GM19035 (cell line): Measurements from ENCODE around the gene MBOAT7.
"Not testable (repeated sequence)": the region's sequence is repeated elsewhere in the genome, so short reads cannot be mapped to it uniquely, and the experiment has no call there.

Source experiments
- ATAC-seq: cut with Tn5 transposase; IDR thresholded peaks from one replicate; pipeline ENCODE4 v1.9.1; 2021; ENCODE audit not compliant: unreplicated experiment

Gene MBOAT7

DNA sequence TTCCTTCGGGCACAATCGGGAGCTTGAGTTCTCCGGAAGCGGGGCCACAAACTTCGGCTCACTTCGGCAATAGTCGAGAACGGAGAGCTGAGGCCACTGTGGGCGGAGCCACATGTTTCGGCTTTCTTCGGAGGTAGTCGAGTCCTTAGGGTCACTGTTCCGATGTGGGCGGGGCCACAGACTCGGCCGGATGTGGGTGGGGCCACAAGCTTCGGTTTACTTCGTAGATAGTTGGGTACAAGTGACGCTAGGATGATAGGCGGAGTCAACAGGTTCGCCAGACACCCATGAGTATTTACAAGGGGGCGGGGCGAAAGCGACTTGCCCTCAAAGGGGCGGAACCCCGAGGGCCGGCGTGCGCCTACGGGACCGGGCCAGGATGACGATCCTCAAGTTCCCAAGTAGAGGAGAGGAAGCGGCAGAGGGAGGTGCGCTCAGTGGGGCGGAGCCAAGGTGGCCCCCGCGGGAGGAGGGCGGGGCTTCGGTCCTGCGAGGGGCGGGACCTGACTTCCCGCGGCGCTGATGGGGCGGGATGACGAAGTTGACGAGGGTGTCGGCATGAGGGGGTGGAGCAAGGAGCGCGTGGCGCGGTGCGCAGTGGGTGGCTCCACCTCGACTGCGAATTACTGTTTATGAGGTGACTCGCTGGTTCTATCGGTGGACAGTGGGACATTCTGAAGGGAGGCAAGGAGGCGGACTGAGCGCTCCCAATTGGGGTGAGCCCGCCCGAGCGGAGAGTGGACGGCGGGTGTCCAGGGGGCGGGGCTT is 539 bp upstream of the MBOAT7 start:
- ATAC-seq = peak; percentile 47

DNA sequence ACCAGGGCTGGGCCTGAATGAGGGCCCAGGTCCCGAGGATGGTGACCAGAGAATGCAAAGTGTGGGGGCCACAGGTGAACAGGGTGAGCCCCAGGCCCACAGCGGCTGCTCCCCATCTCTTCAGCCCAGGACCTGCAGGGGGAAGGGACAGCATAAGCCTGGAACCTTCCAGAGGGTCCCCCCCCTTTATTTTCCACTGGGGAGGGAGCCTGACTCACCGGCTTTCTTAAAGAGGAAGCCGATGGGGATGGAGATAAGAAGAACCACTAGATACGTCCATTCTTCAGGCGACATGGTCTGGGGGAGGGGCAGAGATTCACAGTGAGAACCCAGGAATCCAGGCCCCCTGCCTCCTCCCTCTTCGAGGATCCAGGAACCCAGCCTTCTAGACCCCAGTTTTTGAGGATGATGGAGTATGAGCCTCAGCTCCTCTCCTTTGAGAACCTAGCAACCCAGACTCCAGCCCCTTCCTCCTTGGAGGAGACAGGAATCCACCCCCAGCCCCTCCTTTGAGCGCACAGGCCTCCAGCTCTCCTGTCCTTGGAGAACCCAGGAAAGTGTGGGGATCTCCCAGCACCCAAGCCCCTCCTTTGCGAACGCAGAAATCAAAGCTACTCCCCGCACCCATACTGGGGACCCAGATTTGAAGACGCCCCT is 1.0 kb downstream of the MBOAT7 start:
- ATAC-seq = no peak

DNA sequence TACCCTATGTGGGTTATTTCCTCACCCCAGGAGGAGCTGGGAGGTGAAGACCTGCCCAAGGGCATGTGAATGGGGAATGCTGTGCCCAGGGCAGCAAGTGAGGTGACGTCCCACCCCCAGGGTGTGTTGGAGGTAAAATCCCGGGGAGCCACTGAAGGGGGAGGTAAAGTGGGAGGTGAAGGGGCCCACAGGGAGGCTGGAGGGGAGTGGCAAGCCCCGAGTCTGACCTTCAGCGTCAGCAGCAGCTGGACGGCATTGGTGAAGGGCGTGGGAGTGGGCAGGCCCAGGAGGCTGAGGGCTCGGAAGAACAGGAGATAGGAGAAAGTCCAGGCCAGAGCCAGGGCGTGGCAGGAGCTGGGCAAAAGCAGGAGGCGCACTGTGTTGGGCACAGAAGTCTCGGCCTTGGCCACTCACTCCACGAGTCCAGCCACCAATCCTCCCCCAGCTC is 2.4 kb downstream of the MBOAT7 start:
- ATAC-seq = no peak

DNA sequence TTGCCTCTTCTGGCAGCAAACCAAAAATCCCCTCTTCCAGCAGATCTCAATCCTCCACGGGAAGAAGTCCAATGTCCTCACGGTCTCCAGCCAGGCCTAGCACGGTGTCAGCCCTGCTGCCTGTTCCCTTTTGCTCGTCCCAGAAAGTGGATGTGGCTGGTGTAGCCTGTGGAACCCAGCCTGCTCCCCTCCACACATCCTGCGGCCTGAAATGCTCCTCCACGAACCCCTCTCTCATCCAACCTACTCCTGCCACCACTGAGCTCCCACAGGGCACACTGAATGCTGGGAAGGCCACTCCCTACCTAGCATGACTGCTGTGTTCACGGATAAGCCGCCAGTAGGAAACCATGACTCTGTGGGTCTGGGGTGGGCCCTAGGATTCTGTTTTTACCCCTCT is 3.0 kb downstream of the MBOAT7 start:
- no peak for ATAC-seq

DNA sequence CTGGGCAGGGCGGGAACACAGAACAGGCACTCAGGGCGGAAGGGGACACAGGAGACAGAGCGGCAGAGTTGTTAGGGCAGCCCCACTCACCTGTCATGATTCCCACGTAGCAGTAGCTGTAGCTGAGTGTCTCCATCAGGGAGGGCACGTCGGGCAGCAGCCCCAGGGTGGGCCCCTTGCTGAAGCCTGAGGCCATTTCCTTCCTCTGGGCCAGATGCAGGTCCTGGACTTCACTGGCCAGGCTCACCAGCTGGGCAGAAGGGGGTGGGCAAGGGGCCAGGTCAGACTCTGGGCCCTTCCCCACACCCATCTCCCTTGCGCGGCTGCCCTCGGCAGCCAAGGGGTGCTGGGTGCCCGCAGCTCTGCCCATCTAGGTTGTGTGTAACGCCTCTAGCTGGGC is 5.9 kb downstream of the MBOAT7 start:
- ATAC-seq = no peak

DNA sequence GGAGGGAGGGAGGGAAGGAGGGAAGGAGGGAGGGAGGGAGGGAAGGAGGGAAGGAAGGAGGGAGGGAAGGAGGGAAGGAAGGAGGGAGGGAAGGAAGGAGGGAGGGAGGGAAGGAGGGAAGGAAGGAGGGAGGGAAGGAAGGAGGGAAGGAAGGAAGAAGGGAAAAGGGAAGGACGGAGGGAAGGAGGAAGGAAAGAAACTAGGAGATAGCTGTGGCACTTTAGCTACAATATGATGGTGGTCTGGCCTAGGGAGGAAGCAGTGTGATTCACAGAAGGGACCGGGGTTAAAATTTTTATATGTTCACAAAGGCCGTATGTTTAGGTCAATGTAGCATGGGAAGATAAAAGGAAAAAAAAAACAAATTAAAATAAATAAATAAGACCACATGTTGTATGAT is 7.5 kb downstream of the MBOAT7 start:
- not testable (repeated sequence) for ATAC-seq

DNA sequence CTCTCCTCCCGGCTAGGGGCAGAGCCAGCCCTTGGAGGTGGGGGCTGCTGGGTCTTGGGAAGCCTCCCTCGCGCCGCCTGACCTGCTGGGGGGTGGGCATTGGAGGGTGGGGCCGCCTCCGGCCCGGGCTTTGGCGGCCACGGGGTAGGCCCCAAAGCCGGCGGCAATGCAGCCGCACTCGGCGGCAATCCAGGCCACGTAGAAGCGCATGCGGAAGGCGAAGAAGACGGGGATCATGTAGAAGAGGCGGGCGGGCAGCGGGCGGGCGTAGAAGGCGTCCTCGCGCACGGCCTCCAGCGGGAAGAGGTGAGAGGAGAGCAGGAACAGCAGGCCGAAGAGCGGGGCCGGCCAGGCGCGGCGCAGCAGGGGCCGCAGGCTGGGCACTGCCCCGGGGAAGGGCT is 8.7 kb downstream of the MBOAT7 start:
- no peak for ATAC-seq

DNA sequence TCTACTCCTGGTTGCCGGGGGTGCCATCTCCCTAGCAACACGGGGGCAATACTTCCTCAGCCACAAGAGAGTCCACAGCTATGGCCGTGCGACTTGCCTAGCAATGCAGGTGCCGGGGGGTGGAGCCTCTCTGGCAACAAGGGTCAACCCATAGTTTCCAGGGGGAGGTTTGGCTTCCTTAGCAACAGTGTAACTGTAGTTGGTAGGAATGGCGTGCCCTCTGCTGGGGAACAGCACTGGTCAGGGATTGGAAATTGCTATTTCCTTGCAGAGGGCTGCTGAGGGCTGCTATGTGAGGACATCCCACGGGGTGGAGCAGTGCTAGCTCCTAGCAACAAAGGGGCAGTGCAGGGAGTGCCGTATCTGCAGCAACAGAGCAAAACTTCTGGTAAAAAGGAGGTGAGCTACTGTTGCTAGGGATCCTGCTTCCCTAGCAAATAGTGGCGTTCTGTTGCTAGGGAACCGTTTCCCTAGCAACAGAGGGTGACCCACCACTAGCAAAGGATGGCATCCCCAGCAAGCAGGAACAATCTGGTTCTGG is 9.4 kb downstream of the MBOAT7 start:
- ATAC-seq = no peak

DNA sequence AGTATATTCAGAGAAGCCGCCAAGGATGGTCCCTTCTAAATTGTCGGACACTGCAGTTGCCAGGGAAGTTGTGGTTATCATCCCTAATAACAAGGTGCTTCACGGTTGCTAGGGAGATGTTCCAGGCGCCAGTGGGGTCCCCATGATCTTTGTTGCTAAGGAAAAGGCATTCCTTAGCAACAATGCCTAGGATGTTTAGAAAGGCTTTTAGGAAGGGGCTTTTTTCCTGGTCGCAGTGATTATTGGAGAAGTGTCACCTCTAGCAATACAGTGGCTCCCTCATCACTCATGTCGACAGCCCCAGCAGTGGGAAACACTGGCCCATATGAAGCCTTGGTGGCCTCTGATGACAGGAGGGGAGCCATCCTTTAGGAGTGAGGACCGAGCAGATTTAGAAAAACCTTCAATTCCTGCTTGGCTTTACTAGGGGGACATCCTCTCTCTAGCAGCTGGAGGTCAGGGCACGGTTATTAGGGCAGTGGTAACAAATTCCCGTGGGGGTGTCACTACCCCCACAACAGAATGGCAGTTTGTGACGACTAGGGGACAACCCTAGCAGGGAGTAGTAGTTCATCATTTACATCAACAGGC is 10.0 kb downstream of the MBOAT7 start:
- no peak for ATAC-seq

DNA sequence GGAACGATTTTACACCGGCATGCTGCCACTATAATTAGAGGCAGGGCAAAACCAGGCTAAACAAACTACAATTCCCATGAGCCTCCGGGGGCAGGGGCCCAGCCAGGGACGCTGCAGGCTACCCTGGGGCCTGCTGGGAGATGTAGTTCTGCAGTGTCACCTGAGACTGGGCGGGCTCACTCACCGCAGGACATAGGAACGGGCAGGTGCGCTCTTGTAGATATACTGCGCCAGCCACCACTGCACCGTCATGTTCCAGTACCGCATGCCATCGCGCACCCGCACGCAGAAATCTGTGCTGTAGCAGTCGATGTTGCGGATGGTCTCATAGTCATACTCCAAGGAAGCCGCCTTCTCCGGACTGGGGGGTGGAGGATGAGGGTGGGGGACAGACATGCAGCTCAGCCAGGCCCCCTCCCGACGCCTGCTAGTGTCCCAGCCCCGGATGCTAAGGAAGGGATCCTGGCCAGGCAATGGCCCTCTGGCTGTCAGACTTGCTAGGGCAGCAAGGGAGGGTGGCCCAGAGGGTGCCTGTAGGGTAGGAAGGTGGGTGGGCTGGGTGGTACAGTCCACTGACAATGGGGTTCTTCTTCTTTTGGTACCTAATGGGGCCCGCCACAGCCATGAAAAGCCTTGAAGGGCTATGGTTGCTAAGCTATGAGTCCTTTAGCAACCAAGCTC is 10.7 kb downstream of the MBOAT7 start:
- ATAC-seq = no peak

DNA sequence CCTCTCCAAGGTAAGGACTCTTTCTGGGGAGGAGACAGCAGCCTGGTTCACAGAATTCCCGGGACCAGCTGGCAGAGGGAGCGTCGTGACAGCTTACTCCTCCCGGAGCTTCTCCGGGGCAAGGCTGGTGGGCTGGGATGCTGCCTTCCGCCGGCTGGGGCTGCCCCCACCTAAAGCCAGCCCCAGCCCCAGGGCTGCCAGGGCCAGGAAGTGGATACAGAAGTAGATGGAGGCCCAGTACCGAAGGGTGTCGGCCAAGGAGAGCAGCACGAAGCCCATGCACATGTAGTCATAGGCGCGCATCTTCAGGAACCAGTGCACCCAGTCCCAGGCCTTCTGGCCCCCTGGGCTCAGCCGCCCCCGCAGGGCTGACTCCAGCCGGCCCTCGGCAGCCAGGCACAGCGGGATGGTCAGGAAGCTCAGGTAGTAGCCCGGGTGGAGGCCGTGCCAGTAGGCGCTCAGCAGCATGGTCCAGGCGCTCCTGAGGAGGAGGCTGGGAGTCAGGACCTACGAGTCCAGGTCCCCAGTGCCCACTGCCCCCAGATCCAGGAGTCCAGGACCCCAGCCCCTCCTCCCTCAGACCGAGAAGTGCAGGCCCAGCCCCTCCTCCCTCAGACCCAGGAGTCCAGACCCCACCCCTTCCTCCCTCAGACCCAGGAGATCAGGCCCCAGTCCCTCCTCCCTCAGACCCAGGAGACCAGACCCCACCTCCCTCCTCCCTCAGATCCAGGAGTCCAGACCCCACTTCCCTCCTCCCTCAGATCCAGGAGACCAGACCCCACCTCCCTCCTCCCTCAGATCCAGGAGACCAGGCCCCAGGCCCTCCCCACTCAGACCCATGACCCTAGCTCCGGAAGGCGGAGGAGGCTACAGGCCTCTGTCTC is 15.2 kb downstream of the MBOAT7 start:
- ATAC-seq = no peak

DNA sequence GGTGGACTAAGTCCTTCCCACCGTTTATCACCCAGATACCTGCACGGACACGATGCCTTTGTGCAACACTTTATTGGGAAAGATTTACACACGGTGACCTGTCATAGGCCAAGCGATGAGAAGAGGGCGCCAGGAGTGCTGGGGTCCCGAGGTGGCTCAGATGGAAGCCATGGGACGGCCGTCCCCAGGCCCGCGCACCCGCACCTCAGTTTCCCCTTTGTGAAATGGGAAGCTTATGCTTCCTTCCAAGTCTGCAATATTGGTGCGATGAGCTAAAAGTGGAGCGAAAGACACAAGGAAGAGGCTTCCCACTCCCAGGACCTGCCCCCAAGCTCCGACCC is 16.1 kb downstream of the MBOAT7 start:
- no peak for ATAC-seq

DNA sequence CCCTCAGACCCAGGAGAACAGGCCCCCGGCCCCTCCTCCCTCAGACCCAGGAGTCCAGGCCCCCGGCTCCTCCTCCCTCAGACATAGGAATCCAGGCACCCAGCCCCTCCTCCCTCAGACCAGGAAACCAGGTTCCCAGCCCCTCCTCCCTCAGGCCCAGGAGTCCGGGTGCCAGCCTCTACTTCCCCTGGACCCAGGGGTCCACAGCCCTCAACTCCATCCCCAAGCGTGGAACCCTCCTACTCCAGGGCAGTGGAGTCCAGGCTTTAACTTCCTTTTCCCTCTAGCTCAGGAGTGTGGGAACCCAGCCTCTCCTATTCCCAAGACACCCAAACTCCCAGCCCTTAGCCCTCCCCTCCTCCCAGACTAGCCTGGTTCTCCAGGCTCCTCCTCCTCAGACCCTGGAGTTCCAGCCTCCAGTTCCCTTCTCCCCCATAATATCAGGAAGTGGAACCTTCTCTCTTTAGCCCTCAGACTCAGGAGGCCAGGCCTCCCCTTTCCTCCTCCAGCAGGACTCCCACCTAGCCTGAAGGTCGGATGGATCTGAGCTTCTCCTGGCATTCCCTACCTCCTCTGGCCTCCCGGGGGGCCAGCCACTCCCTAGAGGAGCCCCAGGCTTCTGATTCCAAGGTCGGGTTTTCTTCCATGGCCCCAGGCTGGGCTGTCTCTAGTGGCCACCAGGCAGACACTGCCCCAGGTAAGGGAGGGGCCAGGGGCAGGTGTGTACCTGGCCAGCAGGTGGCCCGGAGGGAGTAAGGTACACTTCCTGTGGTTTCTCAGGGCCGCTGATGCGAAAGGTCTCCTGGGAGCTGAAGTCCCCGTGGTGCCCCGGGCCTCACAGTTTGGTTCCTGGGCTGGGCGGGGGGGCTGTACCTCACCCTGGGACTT is 16.7 kb downstream of the MBOAT7 start, which contains the start of gene TMC4:
Gene TMC4, minus strand, starts transcription at position 690 of the 888 bp plus-strand sequence. Its CDS starts 43 bp downstream, at position 647.
- ATAC-seq = no peak

DNA sequence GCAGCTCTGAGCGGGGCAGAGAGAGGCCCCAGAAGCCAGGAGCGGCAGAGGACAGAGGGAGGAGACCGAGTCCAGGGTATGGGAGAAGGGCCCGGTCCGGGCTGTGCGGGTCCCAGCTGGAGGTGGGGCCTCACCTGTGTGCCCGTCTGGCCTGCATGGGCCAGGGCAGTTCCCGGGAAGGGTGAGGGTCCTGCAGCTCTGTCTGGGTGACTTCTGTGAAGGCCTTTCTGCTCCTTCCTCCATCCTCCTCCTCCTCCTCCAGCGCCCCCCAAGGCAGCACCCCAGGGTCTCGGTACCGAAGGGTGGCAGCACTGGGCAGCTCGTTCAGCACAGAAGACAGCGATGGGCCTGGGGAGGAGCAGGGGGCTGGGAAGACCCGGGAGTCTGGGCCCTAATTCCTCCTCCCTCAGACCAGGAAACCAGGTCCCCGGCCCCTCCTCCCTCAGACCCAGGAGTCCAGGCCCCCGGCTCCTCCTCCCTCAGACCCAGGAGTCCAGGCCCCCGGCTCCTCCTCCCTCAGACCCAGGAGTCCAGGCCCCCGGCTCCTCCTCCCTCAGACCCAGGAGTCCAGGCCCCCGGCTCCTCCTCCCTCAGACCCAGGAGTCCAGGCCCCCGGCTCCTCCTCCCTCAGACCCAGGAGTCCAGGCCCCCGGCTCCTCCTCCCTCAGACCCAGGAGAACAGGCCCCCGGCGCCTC is 17.5 kb downstream of the MBOAT7 start:
- not testable (repeated sequence) for ATAC-seq

DNA sequence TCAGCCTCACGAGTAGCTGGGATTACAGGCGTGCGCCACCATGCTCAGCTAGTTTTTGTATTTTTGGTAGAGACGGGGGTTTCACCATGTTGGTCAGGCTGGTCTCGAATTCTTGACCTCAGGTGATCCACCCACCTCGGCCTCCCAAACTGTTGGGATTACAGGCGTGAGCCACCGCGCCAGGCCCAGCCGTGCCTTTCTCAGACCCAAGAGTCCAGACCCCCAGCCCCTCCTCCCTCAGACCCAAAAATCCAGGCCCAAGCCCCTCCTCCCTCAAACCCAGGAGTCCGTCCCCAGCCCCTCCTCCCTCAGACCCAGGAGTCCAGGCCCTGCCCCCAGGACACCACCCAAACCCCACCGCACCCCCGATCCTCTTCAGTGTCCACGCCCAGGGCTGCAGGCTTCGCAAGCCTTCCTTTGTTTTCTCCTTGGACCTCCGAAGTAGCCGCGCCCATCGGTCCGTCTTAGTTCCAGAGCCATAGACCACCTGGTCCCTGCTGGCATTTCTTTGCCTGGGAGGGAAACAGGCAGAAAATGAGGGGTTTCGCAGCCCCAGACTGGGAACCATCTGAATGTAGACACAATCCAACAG is 20.1 kb downstream of the MBOAT7 start:
- ATAC-seq = no peak

DNA sequence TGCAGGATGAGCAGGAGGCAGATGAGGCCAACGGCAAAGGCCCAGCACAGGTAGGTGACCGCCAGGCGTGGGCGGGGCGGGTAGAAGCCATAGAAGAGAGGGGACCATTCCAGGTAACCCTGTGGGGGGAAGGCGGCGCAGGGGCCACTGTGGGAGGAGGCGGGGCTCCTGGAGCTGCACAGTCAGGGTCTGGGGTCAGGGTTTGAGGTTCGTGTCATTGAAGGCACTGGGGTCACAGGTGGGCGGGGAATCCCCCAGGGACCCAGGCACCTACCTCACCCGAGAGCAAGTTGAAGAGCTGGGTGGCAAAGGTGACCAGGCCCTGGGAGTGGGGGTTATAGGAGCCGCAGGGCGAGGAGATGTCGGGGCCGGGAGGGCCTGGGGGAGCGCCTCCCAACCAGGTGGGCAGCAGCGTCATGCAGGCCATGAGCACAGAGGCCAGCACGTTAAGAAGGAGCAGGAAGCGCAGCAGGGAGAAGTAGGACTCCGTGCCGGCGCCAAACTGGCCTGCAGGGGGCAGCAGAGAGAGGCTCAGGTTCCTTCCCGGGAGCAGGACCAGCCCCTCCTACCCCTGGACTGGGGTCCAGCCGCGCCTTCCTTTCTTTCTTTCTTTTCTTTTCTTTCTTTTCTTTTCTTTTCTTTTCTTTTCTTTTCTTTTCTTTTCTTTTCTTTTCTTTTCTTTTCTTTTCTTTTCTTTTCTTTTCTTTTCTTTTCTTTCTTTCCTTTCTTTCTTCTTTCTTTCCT is 21.0 kb downstream of the MBOAT7 start:
- no peak for ATAC-seq

DNA sequence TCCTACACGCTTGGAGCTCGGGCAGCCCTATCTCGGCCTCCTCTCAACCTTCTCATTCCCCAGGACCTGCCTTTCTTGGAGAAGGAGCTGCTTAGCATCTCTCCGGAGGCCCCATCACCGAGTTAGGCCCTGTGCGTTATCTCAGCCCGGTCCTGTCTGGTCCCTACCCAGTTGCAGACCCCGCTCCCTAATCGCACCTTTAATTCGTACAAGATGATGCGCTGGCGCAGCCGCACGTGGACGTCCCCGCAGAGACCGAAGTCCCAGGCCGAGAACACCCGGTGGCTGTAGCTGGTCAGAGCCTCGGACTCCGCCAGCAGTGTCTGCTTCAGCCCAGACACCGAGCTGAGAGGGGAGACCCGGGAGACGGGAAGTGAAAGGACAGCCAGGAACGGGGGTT is 24.2 kb downstream of the MBOAT7 start:
- ATAC-seq = no peak
